A673 (cell line): ENCODE measurements around the gene MS4A2. TPM values are rescaled to one million over a fixed set of nuclear protein-coding genes. Genes with fewer than 3 reads are reported as not detected.

Source experiments
- BruUV-seq: library from RNA; stranded (reverse); fragments of 400-500 nt; replicated peaks from 2 replicates; lab custom pipeline; 2021; lab: Mats Ljungman, UMichigan
- CTCF ChIA-PET: fragments of 300-600 bp; sonication (Branson Sonifier 250); formaldehyde crosslinking; loops from one replicate; lab custom pipeline; 2022; ENCODE audit warnings: antibody characterized with exemption; lab: Charles Lee
- POLR2A ChIA-PET: fragments of 300-600 bp; sonication (Branson Sonifier 250); formaldehyde crosslinking; loops from one replicate; lab custom pipeline; 2022; ENCODE audit warnings: antibody characterized with exemption; ENCODE audit not compliant: low non-redundant PET; lab: Charles Lee
- DNase-seq: peaks from one replicate; pipeline ENCODE4 v3.0.0-alpha.2; 2015; ENCODE audit warnings: low spot score
- H3K27ac ChIP-seq: fragments of 200-600 bp; sonication (generic); 2 replicates; pipeline ENCODE4 v1.5.1; 2016; ENCODE audit warnings: mixed run types, low read depth, mild to moderate bottlenecking, mixed read lengths, antibody characterized with exemption, low read length; ENCODE audit not compliant: poor library complexity, severe bottlenecking
- H3K27me3 ChIP-seq: fragments of 200-600 bp; sonication (generic); replicated peaks from 2 replicates; pipeline ENCODE4 v1.6.1; 2017; ENCODE audit warnings: mixed run types, low read depth, mild to moderate bottlenecking, mixed read lengths, antibody characterized with exemption, low read length; ENCODE audit not compliant: insufficient read depth, poor library complexity
- H3K36me3 ChIP-seq: fragments of 200-600 bp; sonication (generic); 2 replicates; pipeline ENCODE4 v1.6.1; 2016; ENCODE audit warnings: mixed run types, mild to moderate bottlenecking, mixed read lengths, antibody characterized with exemption, low read length; ENCODE audit not compliant: insufficient read depth, poor library complexity, severe bottlenecking
- H3K4me1 ChIP-seq: fragments of 200-600 bp; sonication (generic); 2 replicates; pipeline ENCODE4 v1.6.1; 2017; ENCODE audit warnings: mixed run types, mild to moderate bottlenecking, mixed read lengths, antibody characterized with exemption, low read length; ENCODE audit not compliant: insufficient read depth, poor library complexity, severe bottlenecking
- H3K4me3 ChIP-seq: fragments of 200-600 bp; sonication (generic); 2 replicates; pipeline ENCODE4 v1.5.1; 2016; ENCODE audit warnings: low read depth, mixed run types, mild to moderate bottlenecking, mixed read lengths, low read length; ENCODE audit not compliant: poor library complexity, severe bottlenecking
- H3K9me3 ChIP-seq: fragments of 200-600 bp; sonication (generic); 2 replicates; pipeline ENCODE4 v1.6.1; 2016; ENCODE audit warnings: mixed run types, low read depth, mild to moderate bottlenecking, mixed read lengths, antibody characterized with exemption, low read length; ENCODE audit not compliant: poor library complexity, severe bottlenecking
- CTCF ChIP-seq: fragments of 300-800, 200-600 bp; sonication (generic); conservative IDR thresholded peaks from 2 replicates; pipeline ENCODE4 v1.5.1; 2017; ENCODE audit warnings: low read depth, mild to moderate bottlenecking, antibody characterized with exemption, low read length, moderate library complexity, mixed read lengths
- EZH2 ChIP-seq: fragments of 200-600 bp; sonication (generic); IDR thresholded peaks from 2 replicates; pipeline ENCODE4 v1.6.1; 2017; ENCODE audit warnings: borderline replicate concordance, low read depth, mild to moderate bottlenecking, mixed read lengths, antibody characterized with exemption, low read length; ENCODE audit not compliant: poor library complexity, severe bottlenecking
- intact Hi-C: fragments of 100-400 bp; cut with micrococcal nuclease; formaldehyde crosslinking; loops from one replicate; pipeline ENCODE4 v1.10.0; 2022; ENCODE audit not compliant: unreplicated experiment
- total RNA-seq: library from RNA; stranded (reverse); gene quantifications from 2 replicates; pipeline ENCODE4 v1.2.3, GENCODE V29; 2021

Gene MS4A2
- total RNA-seq, 1 experiment from 2014 or later, result not detected

GRCh38 chr11:60111793-60112192, 23.3 kb downstream of the MS4A2 start:
- CTCF ChIA-PET, result no interaction called here
- no peak for TF ChIP-seq CTCF
- no peak for TF ChIP-seq EZH2
- H3K4me1 ChIP-seq, result no peaks in the 10 kb centered on the region
- POLR2A ChIA-PET, result no interaction called here
- intact Hi-C loops, result no loop called here
- no peaks in the 10 kb centered on the region for H3K9me3 ChIP-seq
- no peak for DNase-seq
- peaks cover 8% of the 10 kb centered on the region for H3K27me3 ChIP-seq
- no peak overlapping the region for H3K4me3 ChIP-seq
- no TSS peak for BruUV-seq
- no peak overlapping the region for H3K27ac ChIP-seq
- no peaks in the 10 kb centered on the region for H3K36me3 ChIP-seq

GRCh38 chr11:60116996-60117790, 28.7 kb downstream of the MS4A2 start:
- Histone ChIP-seq H3K27me3 (no peaks in the 10 kb centered on the region), H3K4me3 (no peak overlapping the region), H3K36me3 (no peaks in the 10 kb centered on the region), H3K4me1 (no peaks in the 10 kb centered on the region), H3K9me3 (no peaks in the 10 kb centered on the region), H3K27ac (no peak overlapping the region)
- DNase-seq, result no peak
- CTCF ChIA-PET, result no interaction called here
- intact Hi-C loops, result no loop called here
- POLR2A ChIA-PET, result no interaction called here
- BruUV-seq, result no TSS peak
- TF ChIP-seq CTCF (no peak), EZH2 (no peak)

DNA sequence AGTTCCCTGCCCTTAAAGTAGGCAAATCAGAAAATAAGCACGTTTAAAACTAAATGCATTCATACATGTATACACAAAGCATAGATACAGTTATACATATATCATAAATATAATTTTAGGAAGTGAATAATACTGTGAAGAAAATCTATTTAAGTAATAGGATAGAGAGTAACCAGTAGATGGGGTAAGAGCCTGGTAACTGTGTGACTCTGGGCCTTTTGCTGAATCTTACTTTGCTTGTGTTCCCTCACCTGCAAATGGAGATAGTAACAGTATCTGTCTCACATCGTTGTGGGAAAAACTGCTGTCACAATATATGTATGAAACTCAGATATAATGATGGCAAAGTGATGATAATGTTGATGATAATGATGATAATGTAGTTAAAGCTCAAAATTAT, 29.9 kb downstream of the MS4A2 start:
- Histone ChIP-seq H3K9me3 (no peaks in the 10 kb centered on the region), H3K4me1 (no peaks in the 10 kb centered on the region), H3K27me3 (no peaks in the 10 kb centered on the region), H3K36me3 (no peaks in the 10 kb centered on the region), H3K27ac (no peak overlapping the region), H3K4me3 (no peak overlapping the region)
- CTCF ChIA-PET, result no interaction called here
- intact Hi-C loops, result no loop called here
- TF ChIP-seq CTCF (no peak), EZH2 (no peak)
- no TSS peak for BruUV-seq
- no peak for DNase-seq
- POLR2A ChIA-PET, result no interaction called here
